Cardiac fibroblast (primary cell): ENCODE results near the gene HMOX1.

Source experiments
- DNase-seq, 2 donors: peaks; one replicate each; pipeline versions ENCODE4 v3.0.0 to v3.0.0-alpha.2; 2010; ENCODE audit warnings: low read depth in 2 of 2
- H3K4me3 ChIP-seq, 2 donors: replicated peaks in 1 of 2; 1 replicate in 1 of 2; 2 replicates in 1 of 2; pipeline ENCODE4 v1.5.1; 2011; ENCODE audit warnings: low read depth in 2 of 2, low read length in 2 of 2, mild to moderate bottlenecking in 2 of 2, moderate library complexity in 1 of 2
- CTCF ChIP-seq: IDR thresholded peaks from one replicate; pipeline ENCODE4 v1.5.1; 2011; ENCODE audit warnings: low read depth, mild to moderate bottlenecking, low read length, inconsistent platforms

HMOX1 gene

GRCh38 chr22:35350539-35351503, 30.1 kb upstream of the HMOX1 start:
- peak overlapping the region; percentile 57 to 60 for H3K4me3 ChIP-seq
- TF ChIP-seq CTCF = peak; percentile 85
- peak; percentile 94 to 95 for DNase-seq

GRCh38 chr22:35352214-35353111, 28.4 kb upstream of the HMOX1 start:
- no peak overlapping the region for H3K4me3 ChIP-seq
- peak in 1 of 2 donors; percentile 35 for DNase-seq
- TF ChIP-seq CTCF = peak; percentile 16

GRCh38 chr22:35353318-35353717, 27.6 kb upstream of the HMOX1 start:
- no peak overlapping the region for H3K4me3 ChIP-seq
- TF ChIP-seq CTCF = no peak
- no peak for DNase-seq

GRCh38 chr22:35354068-35354467, 26.8 kb upstream of the HMOX1 start:
- TF ChIP-seq CTCF = no peak
- H3K4me3 ChIP-seq = no peak overlapping the region
- DNase-seq = no peak

- H3K4me3 ChIP-seq = no peak overlapping the region
- TF ChIP-seq CTCF = no peak
- DNase-seq = peak in 1 of 2 donors; percentile 83
Observed at GRCh38 chr22:35357883-35358621, 22.8 kb upstream of the HMOX1 start.

GRCh38 chr22:35359380-35360065, 21.4 kb upstream of the HMOX1 start:
- H3K4me3 ChIP-seq = no peak overlapping the region
- TF ChIP-seq CTCF = no peak
- DNase-seq = no peak
